Activated CD8-positive, alpha-beta memory T cell treated with anti-CD3 and anti-CD28 coated beads for 36 hours (primary cell): Measurements from ENCODE around the gene ERC2. TPM values are rescaled to one million over a fixed set of nuclear protein-coding genes. Genes with fewer than 3 reads are reported as not detected.

Source experiments
- CTCF ChIA-PET: fragments of 350-600 bp; sonication (Branson Sonifier 250); formaldehyde crosslinking; loops from one replicate; lab custom pipeline; 2021; ENCODE audit warnings: antibody characterized with exemption; lab: Charles Lee
- POLR2A ChIA-PET: fragments of 350-600 bp; sonication (Branson Sonifier 250); formaldehyde crosslinking; loops from one replicate; lab custom pipeline; 2021; ENCODE audit warnings: antibody characterized with exemption; lab: Charles Lee
- total RNA-seq, 2 experiments: library from RNA; stranded (reverse); gene quantifications; one replicate each; pipeline ENCODE4 v1.2.3, GENCODE V29; 2021

Gene ERC2
- total RNA-seq, 2 experiments from 2014 or later = not detected

- CTCF ChIA-PET = no interaction called here
- POLR2A ChIA-PET = no interaction called here
Observed at GRCh38 chr3:55801676-55802075, 666.6 kb downstream of the ERC2 start.

GRCh38 chr3:55801068-55801467 lies 667.2 kb downstream of the ERC2 start:
- CTCF ChIA-PET = no interaction called here
- POLR2A ChIA-PET = no interaction called here

- ChIA-PET POLR2A (no interaction called here), CTCF (interaction anchor here (1.0 kb wide), 1 partner anchor 9 kb away, joined by 4 read pairs; no protein-coding TSS in a partner anchor)
Observed at GRCh38 chr3:55797775-55798174, 670.5 kb downstream of the ERC2 start.

GRCh38 chr3:55797084-55797483 lies 671.2 kb downstream of the ERC2 start:
- ChIA-PET POLR2A (no interaction called here), CTCF (no interaction called here)

GRCh38 chr3:55796533-55796932 lies 671.7 kb downstream of the ERC2 start:
- ChIA-PET CTCF (no interaction called here), POLR2A (no interaction called here)

- ChIA-PET POLR2A (no interaction called here), CTCF (no interaction called here)
Observed at GRCh38 chr3:55795746-55796145, 672.5 kb downstream of the ERC2 start.

- ChIA-PET CTCF (no interaction called here), POLR2A (no interaction called here)
Observed at GRCh38 chr3:55795296-55795695, 673.0 kb downstream of the ERC2 start.

- POLR2A ChIA-PET = no interaction called here
- CTCF ChIA-PET = no interaction called here
Observed at GRCh38 chr3:55792742-55793141, 675.5 kb downstream of the ERC2 start.

- CTCF ChIA-PET = no interaction called here
- POLR2A ChIA-PET = no interaction called here
Observed at GRCh38 chr3:55792009-55792408, 676.3 kb downstream of the ERC2 start.

GRCh38 chr3:55790596-55791350 lies 677.5 kb downstream of the ERC2 start:
- CTCF ChIA-PET = no interaction called here

GRCh38 chr3:55789516-55789915 lies 678.8 kb downstream of the ERC2 start:
- CTCF ChIA-PET = no interaction called here
- POLR2A ChIA-PET = no interaction called here

More at GRCh38 chr3:55790596-55791350, 677.5 kb downstream of the ERC2 start:
- POLR2A ChIA-PET = interaction anchor here (0.6 kb wide), 1 partner anchor 36 kb away, joined by 3 read pairs; no protein-coding TSS in a partner anchor

- ChIA-PET CTCF (no interaction called here), POLR2A (no interaction called here)
Observed at GRCh38 chr3:55782807-55783206, 685.5 kb downstream of the ERC2 start.

GRCh38 chr3:55782351-55782750 lies 685.9 kb downstream of the ERC2 start:
- ChIA-PET CTCF (no interaction called here), POLR2A (no interaction called here)

- POLR2A ChIA-PET = no interaction called here
- CTCF ChIA-PET = interaction anchor here (0.5 kb wide), 1 partner anchor 465 kb away, joined by 3 read pairs; no protein-coding TSS in a partner anchor
Observed at GRCh38 chr3:55780913-55781312, 687.4 kb downstream of the ERC2 start.

- ChIA-PET CTCF (no interaction called here), POLR2A (no interaction called here)
Observed at GRCh38 chr3:55779543-55779942, 688.7 kb downstream of the ERC2 start.

- CTCF ChIA-PET = no interaction called here
Observed at GRCh38 chr3:55775366-55776154, 692.7 kb downstream of the ERC2 start.

GRCh38 chr3:55774856-55775255 lies 693.4 kb downstream of the ERC2 start:
- CTCF ChIA-PET = no interaction called here

More at GRCh38 chr3:55775366-55776154, 692.7 kb downstream of the ERC2 start:
- POLR2A ChIA-PET = no interaction called here

GRCh38 chr3:55771503-55771902 lies 696.8 kb downstream of the ERC2 start:
- CTCF ChIA-PET = no interaction called here
- POLR2A ChIA-PET = no interaction called here

More at GRCh38 chr3:55774856-55775255, 693.4 kb downstream of the ERC2 start:
- POLR2A ChIA-PET = no interaction called here

GRCh38 chr3:55770077-55770476 lies 698.2 kb downstream of the ERC2 start:
- ChIA-PET POLR2A (no interaction called here), CTCF (no interaction called here)

GRCh38 chr3:55766753-55767152 lies 701.5 kb downstream of the ERC2 start:
- ChIA-PET CTCF (no interaction called here), POLR2A (interaction anchor here (0.7 kb wide), 1 partner anchor 20 kb away, joined by 6 read pairs; no protein-coding TSS in a partner anchor)
